Measurements from ENCODE around the gene SLC25A25.
A peak's percentile ranks its signal among the peaks of the same experiment; 100 is the strongest.
"Not testable (repeated sequence)": the region's sequence is repeated elsewhere in the genome, so short reads cannot be mapped to it uniquely, and the experiment has no call there.

The SLC25A25 gene

DNA sequence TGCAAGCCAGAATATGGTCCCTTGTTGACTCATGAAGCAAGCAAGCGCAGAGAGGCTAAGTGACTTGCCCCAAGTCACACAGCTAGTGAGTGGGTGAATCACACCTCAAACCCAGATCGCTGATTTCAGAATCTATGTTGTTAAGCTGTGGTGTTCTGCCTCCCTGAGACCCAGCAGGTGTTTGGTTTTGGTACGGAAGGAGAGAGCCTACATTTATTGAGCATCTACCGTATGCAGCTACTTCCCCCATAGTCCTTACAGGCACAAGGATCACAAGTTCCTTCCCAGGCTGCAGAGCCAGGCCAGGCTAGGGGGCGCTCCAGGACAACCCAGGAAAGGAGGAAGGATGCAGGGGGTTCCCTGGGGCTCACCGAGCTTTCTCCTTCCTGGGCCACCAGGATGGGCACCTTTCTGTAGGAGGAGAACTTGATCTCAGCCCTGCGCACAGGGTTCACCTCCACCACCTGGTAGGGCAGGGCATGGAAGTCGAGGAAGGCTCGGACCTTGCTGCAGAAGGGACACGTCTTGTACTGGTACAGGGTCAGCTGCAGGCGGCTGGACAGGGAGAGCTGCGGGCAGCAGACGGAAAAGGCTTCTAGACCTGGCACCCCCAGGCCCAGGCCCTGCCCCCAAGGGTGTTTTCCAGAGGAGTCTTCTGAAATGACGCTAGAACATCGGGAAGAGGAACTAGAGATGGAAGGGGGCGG lies 57.0 kb downstream of the SLC25A25 start:
- DNase-seq (ENCODE audit: low spot score), result peak; percentile 46

DNA sequence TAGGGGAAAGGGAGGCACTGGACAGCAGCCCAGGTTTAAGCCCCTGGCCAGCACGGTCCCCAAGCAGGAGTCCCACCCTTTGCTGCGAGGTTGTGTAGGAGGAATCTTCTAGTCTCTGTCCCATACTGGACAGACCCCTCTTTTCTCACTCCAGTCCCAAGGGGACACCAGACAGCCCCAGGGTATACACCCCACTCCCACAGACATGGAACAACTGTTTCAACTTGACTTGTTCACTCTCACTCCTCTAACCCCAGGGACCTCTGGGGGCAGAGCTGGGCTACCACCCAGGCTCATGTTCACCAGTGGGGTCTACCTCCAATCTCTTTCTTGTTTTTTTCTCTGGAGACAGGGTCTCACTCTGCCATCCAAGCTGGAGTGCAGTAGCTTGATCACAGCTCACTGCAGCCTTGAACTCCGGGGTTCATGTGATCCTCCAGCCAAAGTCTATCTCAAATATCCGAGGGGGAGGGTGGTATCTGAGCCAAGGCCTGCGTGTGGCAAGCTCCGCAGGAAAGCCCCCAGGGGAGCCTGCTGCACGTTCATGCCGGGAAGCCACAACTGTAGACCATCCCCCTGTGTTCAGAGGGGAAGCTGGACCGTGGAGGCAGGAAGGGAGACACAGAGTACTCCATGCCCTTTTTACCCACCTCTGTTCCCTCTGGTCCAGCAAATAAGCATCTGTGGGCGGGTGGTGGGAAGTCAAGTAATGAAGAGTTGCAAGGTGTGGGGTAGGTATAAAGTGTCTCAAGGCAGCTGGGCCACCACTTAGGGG lies 57.7 kb downstream of the SLC25A25 start:
- no peak for DNase-seq (ENCODE audit: low spot score)

DNA sequence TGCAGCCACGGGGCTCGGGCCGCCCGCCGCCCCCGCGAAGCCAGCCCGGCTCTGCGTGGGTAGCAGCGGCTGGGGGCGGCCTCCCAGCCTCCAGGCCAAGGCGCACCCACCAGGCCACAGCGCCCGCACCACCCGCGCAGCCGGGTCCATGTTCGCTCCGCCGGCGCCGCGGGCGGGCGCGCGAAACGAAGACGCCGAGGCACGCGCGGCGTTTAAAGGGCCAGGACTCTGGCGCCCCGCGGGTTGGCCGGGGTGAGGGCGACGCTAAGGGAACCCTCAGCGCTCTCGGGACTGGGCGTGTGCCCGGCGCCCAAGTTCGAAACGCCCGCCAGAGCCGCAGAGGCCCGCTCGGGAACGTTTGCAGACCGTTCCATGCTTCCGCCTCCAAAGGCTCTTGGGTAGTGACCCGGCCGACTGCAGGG lies 59.5 kb downstream of the SLC25A25 start, which contains the start of gene PTGES2:
Gene PTGES2 (minus strand): TSS at position 162 of the 422 bp plus-strand sequence. CDS start 12 bp downstream, at position 150.
- DNase-seq (ENCODE audit: low spot score), result peak; percentile 85

DNA sequence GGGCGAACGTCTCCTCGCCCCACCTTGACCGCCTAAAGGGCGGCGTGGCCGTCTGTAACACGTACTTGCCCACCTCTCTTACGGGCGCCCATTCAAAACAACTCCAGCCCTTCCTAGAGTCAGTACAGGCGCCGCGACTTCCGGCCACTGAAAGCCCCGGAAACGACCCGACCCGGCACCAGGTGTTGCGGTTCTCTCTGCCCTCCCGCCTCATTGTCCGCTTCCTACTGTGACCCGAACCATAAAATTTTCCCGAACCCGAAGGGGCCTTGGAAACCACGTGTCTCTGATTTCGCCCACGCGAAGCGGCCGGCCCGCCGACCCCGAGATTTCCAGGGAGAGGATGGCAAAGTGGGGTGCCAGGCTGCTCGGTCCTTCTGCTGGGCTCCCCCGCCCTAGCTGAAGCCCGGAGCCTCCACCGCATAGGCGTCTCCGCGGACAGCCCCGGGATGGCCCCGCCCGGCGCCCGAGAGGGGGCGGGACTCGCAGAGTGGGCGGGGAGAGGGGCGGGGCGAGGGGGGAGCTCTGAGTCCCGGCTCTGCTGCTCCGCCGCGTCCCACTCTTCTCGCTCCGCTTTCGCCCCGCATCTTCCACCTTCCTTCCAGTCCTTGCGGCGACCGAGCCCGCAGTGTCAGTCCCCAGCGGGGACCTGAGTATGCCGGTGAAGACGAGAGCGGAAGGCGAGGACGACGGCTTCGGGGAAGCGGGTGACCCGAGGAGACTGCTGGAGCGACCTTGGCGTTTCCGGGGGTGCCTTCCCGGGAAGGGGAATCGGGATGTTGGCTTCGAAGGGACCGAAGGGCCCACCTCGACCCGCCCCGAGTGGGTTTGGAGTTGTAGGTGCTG lies 60.2 kb downstream of the SLC25A25 start:
- peak; percentile 90 for DNase-seq (ENCODE audit: low spot score)

DNA sequence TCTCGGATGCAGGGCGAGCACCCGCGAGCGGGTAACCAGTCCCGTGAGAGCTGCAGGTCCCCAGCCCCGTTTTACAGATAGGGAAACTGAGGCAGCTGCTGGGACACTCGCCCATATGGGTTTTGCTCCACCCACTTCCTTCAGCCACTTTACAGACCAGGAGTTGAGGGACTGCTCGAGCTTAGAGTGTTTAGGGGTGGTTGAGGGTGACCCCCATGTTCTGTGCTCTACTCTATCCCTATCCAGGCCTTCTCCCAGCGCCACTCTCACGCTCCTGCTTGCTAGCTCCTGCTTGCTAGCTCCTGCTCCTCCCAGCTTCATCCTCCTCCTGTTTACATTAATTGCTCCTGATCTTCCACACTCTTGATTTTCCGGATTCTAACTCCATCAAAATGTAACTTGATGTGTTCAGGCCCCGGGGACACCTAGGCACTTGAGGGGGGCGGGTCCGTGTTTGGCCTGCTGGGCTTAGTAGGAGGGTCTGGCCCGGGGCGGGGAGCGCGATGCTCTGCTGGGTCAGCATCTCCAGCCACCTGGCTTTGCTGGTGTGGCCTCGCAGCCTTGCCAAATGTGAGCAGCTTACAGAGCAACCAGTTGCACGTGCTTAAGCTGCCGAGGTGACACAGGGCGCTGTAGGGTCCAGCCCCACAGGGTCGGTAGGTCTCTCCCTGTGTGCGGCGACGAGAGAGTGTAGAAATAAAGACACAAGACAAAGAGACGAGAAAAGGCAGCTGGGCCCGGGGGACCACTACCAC lies 61.0 kb downstream of the SLC25A25 start:
- no peak for DNase-seq (ENCODE audit: low spot score)

DNA sequence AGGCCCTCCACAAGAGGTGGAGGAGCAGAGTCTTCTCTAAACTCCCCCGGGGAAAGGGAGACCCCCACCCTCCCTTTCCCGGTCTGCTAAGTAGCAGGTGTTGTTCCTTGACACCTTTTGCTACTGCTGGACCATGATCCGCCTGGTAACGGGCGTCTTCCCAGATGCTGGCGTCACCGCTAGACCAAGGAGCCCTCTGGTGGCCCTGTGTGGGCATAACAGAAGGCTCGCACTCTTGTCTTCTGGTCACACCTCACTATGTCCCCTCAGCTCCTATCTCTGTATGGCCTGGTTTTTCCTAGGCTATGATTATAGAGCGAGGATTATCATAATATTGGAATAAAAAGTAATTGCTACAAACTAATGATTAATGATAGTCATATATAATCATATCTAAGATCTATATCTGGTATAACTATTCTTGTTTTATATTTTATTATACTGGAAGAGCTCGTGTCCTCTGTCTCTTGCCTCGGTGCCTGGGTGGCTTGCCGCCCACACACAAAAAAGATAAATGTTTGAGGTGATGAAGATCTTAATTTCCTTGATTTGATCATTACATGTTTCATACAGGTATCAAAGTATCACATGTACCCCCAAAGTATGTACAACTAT lies 62.1 kb downstream of the SLC25A25 start:
- DNase-seq (ENCODE audit: low spot score), result peak; percentile 58

DNA sequence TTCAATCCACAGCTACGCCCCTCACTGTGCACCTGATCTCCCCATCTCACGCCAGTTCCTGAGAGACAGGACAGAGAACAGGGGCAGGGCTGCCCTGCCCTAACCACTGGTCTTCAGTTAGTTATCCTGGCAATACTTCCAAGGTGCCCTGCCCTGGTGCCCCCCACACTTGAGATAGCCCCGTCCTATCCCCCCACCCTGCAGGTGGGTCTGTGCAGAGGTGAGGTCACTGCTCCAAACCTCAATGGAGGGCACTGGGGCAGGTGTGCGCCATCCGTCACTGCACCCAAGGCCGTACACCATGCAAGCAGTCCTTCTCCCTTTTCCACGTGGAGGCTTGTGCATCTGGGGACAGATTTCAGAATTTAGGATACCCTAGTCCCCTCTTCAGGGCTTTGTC lies 62.6 kb downstream of the SLC25A25 start:
- DNase-seq (ENCODE audit: low spot score), result not testable (repeated sequence)

DNA sequence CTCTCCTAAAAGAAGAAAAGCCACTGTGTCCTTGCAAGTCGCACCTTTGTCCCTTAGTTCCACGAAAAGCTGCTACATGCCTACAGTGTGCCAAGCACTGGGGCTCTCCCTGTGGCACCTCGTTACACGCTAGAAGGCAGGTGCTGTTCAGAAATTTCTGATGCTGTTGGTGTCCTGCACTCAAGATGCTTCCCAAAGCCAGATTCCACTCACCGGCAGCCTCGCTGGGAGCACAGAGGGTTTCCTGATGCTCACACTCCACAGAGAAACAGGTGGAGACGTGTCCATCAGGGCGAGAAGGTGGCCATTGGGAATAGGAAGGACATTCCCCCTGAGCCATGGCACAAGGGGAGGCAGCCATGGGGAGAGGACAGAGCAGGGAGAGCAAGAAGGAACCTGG lies 63.3 kb downstream of the SLC25A25 start:
- DNase-seq (ENCODE audit: low spot score), result not testable (repeated sequence)

DNA sequence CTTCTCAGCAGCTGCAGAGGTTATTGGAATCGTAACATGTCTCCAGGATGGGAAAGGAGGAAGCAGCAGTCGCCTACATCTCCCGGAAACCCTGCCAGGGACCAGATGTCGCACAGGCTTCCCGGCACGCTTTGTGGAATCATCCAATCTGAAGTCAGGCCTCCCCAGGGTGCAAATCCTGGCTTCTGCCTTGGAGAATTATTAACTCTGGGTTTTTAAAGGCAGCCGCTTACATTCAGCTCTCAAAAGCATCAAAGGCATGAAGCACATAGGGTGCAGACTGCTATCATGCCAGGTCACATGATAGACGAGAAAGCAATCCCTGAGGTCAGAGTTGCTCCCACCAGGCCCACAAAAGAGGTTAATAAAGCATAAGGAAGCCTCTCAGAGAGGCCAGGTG lies 64.1 kb downstream of the SLC25A25 start:
- not testable (repeated sequence) for DNase-seq (ENCODE audit: low spot score)

DNA sequence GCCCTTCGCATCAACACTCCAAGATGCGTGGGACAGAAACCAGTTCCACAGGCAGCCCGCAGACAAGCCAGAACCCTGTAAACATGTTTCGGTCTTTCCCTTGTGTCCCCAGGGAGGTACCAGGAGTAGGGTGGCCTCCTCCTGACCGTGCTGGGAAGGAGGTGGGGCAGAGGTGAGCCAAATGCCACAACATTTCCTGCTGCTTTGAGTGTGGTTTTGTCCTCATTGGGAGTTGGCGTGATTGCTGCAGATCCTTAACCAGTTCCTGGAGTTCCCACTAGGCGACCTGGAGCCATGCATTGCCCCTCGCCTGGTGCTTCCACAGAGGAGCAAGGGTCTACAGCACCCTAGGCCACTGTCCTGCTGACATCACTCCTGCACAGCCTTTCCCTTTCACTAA lies 67.5 kb downstream of the SLC25A25 start:
- not testable (repeated sequence) for DNase-seq (ENCODE audit: low spot score)

DNA sequence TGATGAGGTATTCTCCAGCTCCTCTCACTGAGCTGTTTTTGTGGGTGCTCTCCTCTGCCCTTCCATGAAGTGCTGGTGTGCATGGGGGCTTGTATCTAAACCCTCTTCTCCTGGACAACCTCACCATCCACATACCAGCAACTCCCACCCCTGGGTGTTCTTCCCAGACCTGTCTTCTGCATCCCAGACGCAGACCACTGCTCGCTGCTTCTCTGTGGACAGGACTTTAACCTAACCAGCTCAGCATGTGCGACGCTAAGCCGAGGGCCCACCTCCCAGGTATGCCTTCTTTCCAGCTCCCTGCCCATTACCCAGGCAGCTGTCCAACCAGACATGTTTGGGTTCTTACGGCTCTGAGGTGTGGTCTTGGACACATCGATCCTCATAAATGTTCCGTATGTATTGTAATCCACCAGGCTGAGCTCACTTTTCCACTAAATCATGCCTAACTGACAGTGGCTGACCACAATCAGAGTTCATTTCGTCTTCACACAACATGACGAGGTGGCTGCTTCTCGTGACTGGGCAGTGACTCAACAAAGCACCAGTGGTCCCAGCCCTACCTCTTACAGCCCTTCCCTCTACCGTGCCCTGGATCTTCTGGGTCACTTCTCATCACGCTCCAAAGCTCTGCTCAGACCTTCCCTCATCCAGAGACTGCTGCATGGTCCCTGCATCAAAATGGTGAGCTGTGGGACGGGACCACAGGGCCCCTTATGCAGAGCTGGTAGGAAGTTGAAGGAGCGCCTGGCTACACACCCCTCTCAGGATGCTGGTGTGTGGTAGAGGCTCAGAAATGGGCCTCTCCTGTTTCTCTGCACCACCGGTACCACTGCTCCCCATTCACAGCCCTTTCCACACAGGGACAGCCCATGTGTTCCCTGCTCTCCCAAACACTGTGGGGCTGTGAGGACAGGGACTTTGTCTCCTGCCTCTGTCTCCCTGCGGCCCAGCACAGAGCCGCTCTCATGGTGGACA lies 69.1 kb downstream of the SLC25A25 start:
- no peak for DNase-seq (ENCODE audit: low spot score)

DNA sequence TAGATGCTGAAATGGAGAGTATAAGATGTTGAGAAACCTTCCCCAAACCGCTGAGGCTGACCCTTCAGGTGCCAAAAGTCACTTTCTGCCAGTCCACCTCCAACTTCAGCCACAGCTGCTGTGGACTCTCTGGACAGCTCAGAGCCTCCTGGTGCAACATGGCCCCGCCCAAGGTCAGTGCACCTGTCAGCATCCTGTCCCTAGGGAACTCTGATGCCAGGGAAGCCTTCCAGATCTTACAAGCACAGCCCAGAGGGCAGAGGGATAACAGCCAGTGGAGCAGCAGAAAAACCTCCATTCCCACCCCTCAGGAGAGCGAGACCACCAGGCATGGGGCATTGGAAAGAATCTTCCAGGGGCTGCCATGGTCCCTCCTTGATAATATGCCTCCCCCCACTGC lies 70.0 kb downstream of the SLC25A25 start:
- no peak for DNase-seq (ENCODE audit: low spot score)

DNA sequence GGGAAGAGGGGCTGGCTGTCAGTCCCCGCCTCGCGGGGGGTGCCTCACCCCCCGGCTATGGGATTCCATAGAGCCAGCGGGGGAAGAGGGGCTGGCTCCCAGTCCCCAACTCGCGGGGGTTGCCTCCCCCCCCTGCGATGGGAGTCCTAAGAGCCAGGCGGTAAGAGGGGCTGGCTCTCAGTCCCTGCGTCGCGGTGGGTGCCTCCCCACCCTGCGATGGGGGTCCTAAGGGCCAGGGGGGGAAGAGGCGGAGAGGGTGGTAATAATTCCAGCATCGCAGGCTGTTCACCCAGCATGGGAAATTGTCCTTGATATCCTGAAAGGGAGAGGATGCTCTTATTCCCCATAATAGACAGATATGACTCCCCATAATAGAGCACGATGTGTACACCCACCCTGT lies 71.6 kb downstream of the SLC25A25 start:
- DNase-seq (ENCODE audit: low spot score), result no peak

DNA sequence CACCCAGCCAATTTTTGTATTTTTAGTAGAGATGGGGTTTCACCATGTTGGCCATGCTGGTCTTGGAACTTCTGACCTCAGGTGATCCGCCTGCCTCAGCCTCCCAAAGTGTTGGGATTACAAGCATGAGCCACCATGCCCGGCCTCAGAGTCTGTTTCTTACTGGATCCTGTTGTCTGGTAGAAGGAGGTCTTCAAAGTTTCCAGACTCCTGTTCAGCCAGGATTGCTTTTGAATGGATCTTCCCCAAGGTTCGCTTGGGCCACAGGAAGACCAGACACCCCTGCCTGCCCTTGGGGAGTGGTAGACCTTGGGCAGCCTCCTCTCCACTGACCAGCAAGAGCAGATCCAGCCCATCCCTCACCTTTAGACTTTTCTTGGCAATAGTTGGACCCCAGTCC lies 73.6 kb downstream of the SLC25A25 start:
- DNase-seq (ENCODE audit: low spot score), result no peak

DNA sequence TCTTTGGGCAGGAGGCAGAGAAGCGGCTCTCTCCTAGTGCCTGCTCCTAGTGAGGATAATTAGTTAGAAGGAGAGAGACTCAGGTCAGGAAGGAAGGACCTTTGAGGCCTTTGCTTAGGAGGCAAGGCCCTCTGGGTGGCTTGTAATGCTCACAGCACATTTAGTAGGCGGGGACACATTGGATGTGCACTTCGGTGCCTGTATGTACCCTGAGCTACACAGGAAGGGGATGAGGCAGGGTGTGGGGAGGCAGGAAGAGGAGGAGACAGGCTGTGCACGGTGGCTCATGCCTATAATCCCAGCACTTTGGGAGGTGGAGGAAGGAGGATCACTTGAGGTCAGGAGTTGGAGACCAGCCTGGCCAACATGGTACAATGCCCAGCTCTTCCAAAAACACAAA lies 74.0 kb downstream of the SLC25A25 start:
- DNase-seq (ENCODE audit: low spot score), result no peak

DNA sequence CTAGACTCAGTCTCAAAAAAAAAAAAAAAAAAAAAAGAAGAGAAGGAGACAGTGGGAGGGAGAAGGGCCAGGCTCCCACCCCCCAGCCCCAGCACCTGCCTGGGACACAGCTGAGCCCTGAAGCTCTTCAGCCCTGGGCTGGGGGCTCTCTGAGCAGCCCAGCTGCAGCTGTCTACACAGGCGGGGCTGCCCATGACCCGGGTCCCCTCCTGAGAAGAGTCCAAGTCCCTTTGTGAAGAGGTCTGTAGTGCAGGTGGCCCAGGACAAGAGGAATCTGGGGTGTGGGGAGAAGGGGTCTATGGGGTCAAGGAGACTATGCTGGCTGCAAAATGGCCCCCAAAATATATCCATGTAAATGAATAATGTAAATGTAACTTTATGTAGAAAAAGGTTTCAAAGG lies 74.6 kb downstream of the SLC25A25 start:
- no peak for DNase-seq (ENCODE audit: low spot score)

DNA sequence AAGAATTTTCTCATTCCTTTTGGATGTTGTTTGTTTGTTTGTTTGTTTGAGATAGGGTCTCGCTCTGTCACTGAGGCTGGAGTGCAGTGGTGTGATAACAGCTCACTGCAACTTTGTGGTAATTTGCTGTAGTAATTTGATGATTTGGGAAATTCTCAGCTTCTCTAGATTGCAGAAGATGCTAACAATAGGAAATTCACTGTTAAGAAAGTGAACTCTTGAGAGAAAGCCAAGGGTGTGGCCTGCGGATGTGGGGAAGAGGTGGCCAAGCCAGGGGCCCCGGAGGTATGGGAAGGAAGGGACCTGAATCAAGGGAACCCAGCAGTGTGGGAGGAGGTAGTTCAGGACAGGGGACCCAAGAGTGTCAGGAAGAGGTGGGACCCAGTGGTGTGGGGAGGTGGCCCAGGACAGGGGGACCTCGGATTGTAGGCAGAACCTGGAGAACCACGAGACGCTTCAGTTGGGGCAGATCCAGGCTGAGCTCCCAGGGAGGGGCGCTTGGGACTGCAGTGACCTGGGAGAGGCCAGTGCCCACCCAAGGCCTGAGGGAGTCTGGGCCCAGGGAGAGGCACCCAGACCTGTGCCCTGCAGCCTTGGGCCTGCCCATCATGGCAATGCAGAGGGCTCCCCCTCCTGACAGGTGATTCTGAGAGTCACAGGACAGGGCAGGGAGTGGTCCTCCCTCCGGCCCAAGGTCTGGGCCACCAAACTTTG lies 75.7 kb downstream of the SLC25A25 start:
- DNase-seq (ENCODE audit: low spot score), result no peak

DNA sequence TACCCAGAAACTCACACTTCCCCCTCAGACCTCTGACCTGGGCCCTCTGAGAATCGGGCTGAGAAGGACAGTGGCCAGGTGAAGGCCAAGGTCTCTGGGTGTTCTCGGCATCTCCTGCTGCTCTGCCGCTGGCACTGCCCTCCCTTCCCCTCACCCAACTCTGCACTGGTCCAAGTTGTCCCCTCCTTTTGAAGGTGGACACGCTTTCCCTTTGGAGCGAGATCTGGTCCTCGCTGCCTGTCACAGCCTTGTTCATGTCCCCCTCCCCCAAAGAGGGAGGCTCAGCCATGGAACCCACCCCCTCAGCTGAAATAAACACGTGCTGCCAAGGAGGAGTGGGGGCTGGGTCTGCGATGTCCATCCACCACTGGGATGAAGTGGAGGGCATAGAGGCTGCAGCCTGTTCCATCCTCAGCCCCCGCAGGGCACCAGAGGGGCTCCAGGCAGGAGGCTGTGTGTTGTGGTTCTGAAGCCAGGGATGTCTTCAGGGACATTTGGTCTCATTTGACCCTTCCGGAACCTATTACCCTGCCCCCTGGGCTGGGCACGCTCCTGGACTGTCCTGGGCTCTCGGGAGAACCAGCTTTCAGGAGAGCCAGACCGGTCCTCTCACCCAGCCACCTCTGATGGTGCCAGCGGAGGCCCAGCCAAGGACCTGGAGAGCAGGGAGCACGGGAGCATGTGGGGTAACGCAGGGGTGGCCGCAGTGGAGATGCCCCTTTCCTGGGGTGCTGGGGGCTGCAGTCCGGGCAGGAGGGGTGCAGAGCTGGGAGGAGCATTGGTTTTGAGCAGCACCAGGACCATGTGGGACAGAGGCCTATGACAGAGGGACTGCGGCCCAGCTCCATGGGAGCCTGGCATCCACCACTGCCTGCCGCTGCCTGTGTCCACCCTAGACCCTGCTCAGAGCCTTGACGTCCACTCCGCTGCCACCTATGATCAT lies 76.5 kb downstream of the SLC25A25 start:
- DNase-seq (ENCODE audit: low spot score), result no peak

All from CD4-positive, alpha-beta T cell treated with Interleukin-15 for 4 hours (primary cell).